GM18858 (cell line): ENCODE measurements around the gene MEGF9.

Experiments used
- ATAC-seq: cut with Tn5 transposase; IDR thresholded peaks from one replicate; pipeline ENCODE4 v1.9.1; 2021; ENCODE audit not compliant: unreplicated experiment

MEGF9 gene

DNA sequence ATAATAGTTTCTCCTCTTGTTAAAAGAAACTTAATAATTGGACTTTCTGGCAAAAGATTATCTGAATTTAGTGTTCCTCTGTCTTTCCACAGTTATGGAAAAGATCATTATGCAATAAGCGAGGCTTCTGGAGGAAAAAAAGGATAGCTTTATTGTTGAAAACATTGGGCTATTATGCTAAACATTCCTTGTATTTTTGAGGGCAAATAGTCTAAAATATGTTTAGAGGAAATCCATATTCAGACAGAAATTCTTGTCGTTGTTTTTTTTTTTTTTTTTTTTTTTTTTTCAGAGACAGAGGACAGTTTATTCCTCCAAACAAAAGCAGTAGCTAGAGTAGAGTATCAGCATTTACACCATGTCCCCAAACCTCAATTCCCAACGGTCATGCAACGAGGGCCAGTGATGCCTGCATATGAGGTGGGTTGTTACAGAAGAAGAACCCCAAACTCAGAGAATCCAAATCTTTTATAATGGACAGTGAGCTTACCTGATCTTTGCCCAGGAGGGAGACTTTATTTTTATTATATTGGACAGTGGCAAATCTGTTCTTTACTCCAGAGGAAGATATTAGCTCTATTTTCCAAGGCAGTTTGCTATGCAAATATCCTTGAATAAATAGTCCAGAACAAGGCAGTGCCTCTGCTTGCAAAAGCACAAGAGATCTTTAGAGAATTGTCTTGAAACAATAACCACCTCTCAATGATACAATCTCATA lies 85.9 kb downstream of the MEGF9 start:
- ATAC-seq = no peak

DNA sequence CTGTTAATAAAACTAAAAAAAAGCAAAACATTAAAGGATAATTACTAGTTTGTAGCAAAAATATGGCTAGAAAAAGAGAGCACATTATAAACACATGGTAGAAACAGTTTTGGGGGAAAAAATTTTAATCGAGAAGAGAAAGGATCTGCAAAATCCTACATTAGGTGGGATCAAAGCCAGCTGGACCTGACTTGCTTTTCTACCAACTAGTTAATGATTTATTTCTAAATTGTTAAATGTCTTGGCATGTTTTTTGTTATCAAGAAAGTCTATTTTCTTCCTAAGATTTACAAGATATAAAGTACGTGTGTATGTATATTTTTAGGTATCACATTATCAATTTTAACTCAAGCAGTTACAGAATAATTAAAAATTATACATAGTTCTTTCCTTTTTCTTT lies 87.2 kb downstream of the MEGF9 start:
- no peak for ATAC-seq

DNA sequence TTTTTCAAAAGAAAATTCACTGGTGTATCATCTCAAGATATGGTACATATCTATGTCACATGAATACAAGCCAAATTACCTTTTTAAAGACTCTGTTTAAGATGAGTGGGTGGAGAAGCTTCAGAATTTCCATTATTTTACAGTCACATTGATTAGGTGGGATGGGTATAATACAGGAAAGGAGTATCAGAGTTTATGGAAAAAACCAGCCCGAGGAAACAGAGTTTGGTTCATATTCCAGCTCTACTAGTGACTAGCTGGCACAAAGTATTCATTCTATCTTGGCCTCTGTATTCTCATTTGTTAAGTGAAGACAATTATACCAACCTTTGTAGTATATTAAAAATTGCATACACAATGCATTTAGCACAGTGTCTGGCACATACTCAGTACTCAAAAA lies 87.8 kb downstream of the MEGF9 start:
- ATAC-seq = no peak

DNA sequence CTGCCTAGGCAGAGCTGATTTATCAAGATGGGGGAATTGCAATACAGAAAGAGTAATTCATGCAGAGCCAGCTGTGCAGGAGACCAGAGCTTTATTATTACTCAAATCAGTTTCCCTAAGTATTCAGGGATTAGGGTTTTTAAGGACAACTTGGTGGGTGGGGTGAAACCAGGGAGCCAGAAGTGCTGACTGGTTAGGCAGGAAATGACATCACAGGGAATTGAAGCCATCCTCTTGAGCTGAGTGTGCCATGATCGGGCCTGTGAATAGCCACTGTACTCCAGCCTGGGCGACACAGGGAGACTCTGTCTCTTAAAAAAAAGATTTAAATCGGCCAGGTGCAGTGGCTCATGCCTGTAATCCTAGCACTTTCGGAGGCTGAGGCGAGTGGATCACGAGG lies 89.0 kb downstream of the MEGF9 start:
- no peak for ATAC-seq

DNA sequence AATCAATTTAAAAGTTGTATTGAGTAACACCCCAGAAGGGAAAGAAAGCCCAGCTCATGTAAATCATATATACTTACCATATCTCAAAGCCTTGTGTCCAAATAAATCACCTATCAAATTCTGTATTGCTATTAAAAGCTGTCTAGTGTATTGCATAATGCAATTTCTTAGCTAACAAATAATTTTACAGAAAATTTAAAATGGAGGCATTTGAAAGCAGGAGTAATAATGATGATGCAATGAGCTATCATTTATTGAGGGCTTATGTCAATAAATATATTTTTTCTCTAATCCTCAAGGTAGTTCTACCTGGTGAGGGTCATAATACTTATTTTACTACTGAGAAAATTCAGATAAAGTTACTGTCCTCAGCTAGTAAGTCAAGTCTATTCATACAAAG lies 91.5 kb downstream of the MEGF9 start:
- ATAC-seq = no peak

DNA sequence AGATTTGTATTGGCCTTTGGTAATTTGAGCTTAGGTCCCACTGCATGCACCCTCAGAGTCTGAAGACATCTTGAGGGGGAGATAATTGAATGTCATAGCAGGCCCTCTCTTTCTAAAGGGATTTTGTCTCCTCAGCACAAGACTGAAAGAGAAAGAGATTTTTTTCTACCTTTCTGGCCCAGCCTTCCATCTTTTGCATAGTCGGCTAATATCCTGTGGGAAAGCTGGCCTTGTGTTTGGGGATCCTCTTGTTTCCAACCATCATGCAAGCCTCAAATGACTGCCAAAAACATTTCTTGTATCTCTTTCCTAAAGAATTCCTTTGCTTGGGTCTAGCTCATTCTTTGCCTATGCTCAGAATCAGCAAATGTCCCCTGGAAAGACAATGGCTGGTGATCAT lies 92.3 kb downstream of the MEGF9 start:
- no peak for ATAC-seq

DNA sequence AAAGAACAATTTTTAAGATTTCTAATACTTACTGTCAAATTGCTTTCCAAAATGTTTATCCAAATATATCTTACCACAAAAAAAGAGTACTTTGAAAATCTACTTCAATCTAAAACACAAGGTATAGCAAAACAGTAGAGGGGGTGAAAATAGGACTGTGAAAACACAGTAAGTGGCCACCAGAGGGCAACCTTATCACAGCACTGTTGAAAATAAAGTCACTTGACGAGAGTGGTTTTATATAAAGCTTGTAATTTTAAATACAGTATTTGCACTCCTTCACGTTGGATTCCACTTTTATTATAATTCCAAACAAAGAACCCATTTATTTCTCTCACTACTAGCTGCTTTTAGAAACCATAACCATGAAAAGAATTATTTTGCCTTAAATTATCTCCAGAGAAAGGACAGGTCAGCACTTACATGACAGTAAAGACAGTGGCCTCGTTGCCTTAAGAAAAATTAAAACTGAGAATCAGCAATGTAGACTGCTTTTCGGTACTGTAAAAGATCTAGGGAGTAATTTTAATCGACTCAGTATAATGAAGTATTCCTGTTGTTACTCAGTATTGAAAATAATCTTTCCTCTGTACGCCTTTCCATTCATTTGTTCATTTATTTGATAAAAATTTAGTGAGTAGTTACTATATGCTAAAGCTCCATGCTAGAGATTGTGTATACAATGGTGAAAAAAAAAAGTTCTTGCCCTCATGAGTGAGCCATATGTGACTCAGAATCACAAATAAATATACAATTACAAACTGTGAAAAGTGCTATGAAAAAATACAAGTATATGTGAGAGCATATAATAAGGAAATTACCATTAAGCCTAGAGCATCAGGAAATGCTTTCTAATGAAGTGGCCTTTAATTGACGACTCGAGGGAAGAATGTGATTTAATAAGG lies 94.3 kb downstream of the MEGF9 start:
- no peak for ATAC-seq

DNA sequence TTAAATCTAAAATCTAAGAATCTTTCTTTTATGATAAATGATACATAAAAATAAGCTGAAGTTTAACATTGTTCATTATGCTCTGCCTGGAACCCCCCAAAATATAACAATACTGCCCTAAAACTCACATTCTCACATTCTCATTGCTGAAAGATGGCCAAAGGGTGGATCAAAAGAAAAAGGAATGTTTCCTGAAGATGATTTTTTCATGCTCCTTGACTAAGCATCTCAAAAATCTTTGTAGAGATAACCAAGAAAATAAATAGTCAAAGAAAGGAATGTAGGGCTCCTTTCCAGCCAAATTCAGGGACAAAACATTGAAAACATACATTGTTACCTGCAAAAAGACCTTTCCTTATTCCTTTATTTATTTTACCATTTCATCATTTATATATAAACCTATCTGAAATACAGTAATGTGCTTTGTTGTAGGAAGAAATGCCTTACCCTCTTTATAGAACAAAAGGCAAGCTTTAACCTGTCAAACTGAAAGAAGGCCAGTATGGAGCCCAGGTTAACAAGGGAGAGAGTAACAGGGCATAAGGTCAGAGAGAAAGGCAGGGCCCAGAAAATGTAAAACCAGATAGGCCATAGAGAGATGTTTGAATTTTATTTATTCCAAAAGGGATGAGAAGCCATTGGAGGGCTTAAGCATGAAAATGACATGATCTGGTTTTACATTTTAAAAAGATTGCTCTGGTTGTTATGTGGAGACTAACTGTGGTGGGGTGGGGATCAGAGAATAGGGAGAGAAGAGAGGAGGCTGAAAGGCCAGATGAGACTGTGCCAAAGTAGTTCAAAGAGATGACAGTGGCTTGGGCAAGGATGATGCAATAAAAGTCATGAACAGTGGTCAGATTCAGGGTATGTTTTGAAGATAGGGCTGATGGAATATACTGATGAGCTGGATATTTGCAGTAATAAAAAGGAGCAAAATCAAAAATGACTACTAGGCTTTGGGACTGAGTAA lies 97.0 kb downstream of the MEGF9 start:
- ATAC-seq = no peak

DNA sequence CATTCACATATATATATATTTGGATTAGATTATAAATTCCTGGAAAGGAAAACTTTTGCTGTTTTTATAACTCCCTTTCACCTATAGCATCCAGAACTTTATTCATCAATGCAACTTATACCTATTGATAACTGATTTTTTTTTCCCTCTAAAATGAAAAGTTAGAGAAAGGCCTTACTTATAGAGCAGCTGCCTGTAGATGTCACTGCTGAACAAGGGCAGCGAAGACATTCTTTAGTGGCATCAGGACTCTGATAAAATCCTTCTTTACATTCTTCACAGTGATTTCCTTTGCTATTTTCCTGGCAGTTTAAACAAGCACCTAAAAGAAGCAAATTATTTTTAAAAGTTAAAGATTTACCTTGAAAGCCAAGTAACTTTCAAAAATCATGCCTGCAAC lies 102.1 kb downstream of the MEGF9 start:
- ATAC-seq = no peak

DNA sequence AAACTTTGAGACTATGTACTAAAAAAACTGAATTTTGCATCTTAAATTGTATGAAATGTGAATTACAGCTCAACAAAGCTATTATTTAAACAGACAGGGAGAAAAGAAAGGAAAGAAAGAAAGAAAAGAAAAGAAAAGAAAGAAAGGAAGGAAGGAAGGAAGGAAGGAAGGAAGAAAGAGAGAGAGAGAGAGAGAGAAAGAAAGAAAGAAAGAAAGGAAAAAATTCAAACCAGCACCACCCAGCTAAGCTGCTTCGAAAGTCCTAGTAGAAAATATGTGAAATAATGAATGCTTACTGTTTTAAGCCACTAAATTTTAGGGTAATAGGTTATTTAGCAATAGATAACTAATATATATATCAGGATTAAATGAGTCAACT lies 102.6 kb downstream of the MEGF9 start:
- no peak for ATAC-seq

DNA sequence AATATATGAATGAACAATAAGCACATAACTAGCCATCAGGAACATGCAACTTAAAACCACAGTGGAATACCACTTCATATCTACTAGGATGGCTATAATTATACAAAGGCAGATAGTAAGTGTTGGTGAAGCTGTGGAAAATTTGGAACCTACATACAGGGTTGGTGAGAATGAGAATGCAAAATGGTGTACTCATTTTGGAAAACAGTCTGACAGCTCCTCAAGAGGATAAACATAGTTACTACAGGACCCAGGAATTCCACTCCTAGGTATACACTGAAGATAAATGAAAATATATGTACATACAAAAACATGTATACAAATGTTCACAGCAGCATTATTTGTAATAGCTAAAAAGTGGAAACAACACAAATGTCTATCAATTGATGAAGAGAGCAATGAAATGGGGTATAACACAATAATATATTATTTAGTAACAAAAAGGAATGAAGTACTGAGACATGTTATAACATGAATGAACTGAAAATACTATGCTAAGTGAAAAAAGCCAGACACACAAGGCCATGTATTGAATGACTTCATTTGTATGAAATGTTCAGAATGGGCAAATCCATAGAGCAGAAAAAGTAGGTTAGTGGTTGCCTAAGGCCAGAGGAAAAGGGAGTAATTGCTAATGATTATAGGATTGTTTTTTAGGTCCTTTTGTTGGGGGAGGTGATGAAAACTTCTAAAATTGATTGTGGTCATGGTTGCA lies 103.1 kb downstream of the MEGF9 start:
- no peak for ATAC-seq

DNA sequence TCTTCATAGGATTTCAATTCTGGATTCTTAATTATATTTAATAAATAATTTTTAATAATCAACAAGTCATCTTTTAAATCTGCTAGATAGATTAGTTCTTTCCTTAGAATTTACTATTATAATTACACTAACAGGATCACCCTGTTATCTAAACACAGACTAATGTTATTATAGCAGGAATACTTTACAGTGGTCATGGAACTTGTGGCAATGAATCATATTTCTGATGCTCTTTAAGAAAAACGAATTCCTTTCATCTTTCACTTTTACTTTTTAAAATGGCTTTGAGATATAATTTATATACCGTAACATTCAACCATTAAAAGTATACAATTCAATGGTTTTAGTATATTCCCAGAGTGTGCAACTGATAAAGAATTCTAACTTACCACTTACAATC lies 104.6 kb downstream of the MEGF9 start:
- no peak for ATAC-seq

DNA sequence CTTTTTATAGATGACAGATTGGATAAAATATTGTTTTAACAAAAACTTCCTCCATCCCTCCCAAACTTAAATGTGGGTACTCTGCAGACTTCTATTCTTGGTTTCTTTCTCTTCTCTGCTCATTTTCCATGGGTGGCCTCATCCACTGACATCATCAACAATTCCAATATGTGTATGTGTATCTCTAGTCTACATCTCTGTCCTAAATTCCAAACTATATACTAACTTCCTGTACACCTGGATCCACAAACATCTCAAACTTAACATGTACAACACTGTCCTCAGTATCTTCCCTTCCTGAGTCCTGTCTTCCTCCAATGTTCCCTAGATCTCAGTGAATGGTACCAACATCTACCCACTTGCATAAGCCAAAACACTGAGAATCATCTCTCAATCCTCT lies 105.8 kb downstream of the MEGF9 start:
- ATAC-seq = no peak

DNA sequence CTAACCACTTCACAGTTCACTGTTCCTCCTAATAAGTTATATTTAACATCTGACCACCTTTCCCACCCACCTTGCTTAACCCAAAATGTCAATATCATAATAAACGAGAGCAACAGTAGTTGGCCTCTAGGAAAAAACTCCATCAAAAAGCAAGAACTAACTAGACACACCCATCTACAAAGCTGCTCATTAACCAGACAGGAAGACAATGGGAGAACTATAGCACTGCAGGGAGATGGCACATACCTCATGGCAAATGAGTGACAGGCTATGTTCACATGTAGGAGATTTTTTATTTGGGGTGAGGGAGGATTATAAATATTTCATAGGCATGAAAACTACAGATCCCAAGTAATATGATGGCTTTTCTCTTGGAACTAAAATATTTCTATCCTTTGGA lies 110.7 kb downstream of the MEGF9 start:
- no peak for ATAC-seq

DNA sequence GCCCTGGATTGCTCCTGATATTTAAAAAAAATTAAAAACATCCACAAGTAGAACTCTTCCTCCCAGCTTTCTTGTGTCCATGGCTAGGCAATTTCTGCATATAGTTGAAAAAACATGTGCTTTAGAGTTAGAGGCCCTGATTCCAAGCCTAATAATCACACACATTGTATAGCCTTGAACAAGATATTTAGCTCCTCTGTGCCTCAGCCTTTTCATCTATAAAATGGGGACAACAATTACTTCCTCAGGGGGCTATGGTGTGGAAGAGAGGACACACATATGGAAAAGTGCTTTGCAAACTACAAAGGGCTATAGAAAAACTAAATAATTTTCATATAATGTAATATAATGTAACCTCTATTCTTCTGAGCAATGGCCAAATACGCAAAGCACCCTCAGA lies 111.3 kb downstream of the MEGF9 start:
- no peak for ATAC-seq

DNA sequence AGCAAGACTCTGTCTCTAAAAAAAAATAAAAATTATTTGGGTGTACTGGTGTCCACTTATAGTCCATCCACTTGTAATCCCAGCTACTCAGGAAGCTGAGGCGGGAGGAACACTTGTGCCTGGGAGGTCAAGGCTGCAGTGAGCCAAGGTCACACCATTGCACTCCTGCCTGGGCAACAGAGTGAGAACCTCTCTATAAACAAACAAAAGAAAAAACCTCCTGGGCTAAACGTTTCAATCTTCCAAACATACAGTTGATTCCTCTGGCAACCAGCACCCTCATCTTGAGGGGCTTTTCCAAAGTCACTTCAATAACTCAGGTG lies 120.4 kb downstream of the MEGF9 start:
- no peak for ATAC-seq

DNA sequence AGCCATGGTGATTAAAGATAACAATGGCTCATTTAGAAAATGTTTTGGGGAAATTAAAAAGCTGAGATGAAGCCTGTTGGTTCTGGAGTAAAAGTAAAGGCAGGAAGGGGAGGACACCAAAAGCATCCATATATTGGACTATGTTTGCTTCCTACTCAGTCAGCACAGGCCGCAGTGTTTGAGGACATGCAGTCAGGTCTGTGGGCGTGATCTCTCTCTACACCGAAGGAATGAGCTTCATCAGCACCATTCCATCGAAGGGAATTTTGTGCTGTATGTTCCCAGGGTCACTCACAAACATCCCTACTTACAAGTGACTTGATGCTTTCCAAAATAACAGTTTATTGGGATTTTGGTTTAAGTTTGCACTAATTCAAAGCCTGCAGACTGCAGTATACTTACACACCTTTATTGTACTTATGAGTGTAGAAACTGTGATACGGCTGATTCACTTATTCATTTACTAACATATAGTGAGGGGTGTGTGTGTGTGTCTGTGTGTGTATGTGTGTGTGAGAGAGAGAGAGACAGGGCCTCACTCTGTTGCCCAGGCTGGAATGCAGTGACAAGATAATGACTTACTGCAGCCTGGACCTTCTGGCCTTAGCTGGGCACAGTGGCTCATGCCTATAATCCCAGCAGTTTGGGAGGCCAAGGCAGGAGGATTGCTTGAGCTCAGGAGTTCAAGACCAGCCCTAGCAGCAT lies 120.9 kb downstream of the MEGF9 start:
- no peak for ATAC-seq

DNA sequence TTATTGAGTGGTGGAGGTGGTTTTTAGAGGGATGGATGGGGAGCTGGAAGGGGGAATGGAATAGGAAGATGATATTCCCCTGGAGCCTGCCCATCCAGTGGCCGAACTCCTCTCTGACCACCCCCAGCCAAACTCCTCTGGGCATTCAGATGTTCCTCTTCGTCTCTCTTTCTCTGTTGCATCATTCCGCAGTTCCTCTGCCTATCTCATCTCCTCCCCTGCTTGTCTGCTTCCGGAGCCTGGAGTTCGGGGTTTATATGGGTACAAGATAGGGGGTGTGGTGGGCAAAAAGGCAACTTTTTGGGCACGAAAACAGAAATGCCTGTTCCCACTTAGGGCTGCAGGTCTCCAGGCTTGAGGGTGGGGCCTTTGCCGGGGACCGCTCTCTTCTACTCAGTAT lies 122.1 kb downstream of the MEGF9 start:
- ATAC-seq = no peak

DNA sequence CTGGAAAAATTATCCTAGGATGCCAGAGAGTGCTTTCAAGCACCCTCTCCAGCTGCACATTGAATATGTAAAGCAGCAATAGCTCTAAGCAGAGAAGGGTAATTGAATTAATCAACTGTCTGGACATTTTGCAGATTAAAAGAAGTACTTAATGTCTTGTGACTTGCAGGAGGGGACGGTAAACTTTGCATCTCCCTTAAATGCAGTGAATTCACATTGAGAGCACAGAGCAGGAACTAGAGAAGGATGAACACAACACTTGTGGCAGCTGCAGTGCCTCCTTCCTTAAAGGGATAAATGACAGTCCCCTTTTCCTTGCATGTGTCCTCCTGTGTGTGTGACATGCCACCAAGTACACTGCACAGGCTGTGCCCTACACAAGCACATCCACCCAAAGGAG lies 126.9 kb downstream of the MEGF9 start:
- no peak for ATAC-seq

DNA sequence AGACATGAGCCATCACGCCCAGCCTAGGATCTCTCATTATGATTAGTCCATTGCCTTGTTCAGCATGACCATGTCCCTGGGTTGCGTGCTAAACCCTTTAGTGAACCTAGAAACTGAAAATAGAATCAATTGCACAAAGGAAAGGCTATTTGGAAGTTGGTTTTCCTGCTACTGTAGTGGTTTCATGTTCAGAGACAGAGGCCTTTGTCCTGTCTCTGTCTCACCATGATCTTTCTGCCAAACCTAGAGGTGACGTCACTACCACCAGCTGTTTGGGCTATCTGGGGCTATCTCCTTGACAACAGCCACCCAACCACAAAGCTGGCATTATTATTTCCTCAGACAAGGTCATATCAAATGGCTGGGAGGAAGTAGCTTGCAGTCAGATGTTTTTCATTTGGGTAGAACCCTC lies 130.3 kb downstream of the MEGF9 start:
- peak; percentile 48 for ATAC-seq
